ENCODE data around the gene CDK14.

The CDK14 gene

GRCh38 chr7:90677486-90678404 is 81.6 kb downstream of the CDK14 start:
- no peak for DNase-seq (ENCODE audit: low read depth in 3 of 3, low spot score in 1 of 3)

GRCh38 chr7:90678986-90679385 is 82.9 kb downstream of the CDK14 start:
- no peak for DNase-seq (ENCODE audit: low read depth in 3 of 3, low spot score in 1 of 3)

- DNase-seq (ENCODE audit: low read depth in 3 of 3, low spot score in 1 of 3): no peak
These were observed 84.4 kb downstream of the CDK14 start for GRCh38 chr7:90680484-90680883.

GRCh38 chr7:90681336-90682022 is 85.4 kb downstream of the CDK14 start:
- no peak for DNase-seq (ENCODE audit: low read depth in 3 of 3, low spot score in 1 of 3)

GRCh38 chr7:90686146-90686545 is 90.0 kb downstream of the CDK14 start:
- no peak for DNase-seq (ENCODE audit: low read depth in 3 of 3, low spot score in 1 of 3)

GRCh38 chr7:90688810-90689209 is 92.7 kb downstream of the CDK14 start:
- no peak for DNase-seq (ENCODE audit: low read depth in 3 of 3, low spot score in 1 of 3)

- DNase-seq (ENCODE audit: low read depth in 3 of 3, low spot score in 1 of 3): no peak
These were observed 93.1 kb downstream of the CDK14 start for GRCh38 chr7:90689260-90689659.

- DNase-seq (ENCODE audit: low read depth in 3 of 3, low spot score in 1 of 3): no peak
These were observed 94.2 kb downstream of the CDK14 start for GRCh38 chr7:90690159-90690858.

- no peak for DNase-seq (ENCODE audit: low read depth in 3 of 3, low spot score in 1 of 3)
These were observed 96.3 kb downstream of the CDK14 start for GRCh38 chr7:90692396-90692795.

GRCh38 chr7:90692947-90693346 is 96.8 kb downstream of the CDK14 start:
- no peak for DNase-seq (ENCODE audit: low read depth in 3 of 3, low spot score in 1 of 3)

- DNase-seq (ENCODE audit: low read depth in 3 of 3, low spot score in 1 of 3): no peak
These were observed 97.8 kb downstream of the CDK14 start for GRCh38 chr7:90693939-90694338.

- DNase-seq (ENCODE audit: low read depth in 3 of 3, low spot score in 1 of 3): no peak
These were observed 102.5 kb downstream of the CDK14 start for GRCh38 chr7:90698616-90699015.

GRCh38 chr7:90701021-90701420 is 104.9 kb downstream of the CDK14 start:
- DNase-seq (ENCODE audit: low read depth in 3 of 3, low spot score in 1 of 3): no peak

GRCh38 chr7:90701771-90702170 is 105.7 kb downstream of the CDK14 start:
- no peak for DNase-seq (ENCODE audit: low read depth in 3 of 3, low spot score in 1 of 3)

- DNase-seq (ENCODE audit: low read depth in 3 of 3, low spot score in 1 of 3): no peak
These were observed 109.4 kb downstream of the CDK14 start for GRCh38 chr7:90705391-90706071.

GRCh38 chr7:90706072-90706716 is 110.1 kb downstream of the CDK14 start:
- no peak for DNase-seq (ENCODE audit: low read depth in 3 of 3, low spot score in 1 of 3)

GRCh38 chr7:90708841-90709317 is 112.8 kb downstream of the CDK14 start:
- no peak for DNase-seq (ENCODE audit: low read depth in 3 of 3, low spot score in 1 of 3)

- DNase-seq (ENCODE audit: low read depth in 3 of 3, low spot score in 1 of 3): no peak
These were observed 113.7 kb downstream of the CDK14 start for GRCh38 chr7:90709501-90710465.

- no peak for DNase-seq (ENCODE audit: low read depth in 3 of 3, low spot score in 1 of 3)
These were observed 114.3 kb downstream of the CDK14 start for GRCh38 chr7:90710466-90710850.

Data from stimulated activated CD4-positive, alpha-beta T cell treated with anti-CD3 and anti-CD28 coated beads, TNF-alpha, amount 100 ng/mL, for 1 hour (primary cell).